Mesothelial cell of epicardium (in vitro differentiated cells): ENCODE results near the gene DUSP22. TPM values are rescaled to one million over a fixed set of nuclear protein-coding genes. Genes with fewer than 3 reads are reported as not detected.
"Not testable (repeated sequence)": the region's sequence is repeated elsewhere in the genome, so short reads cannot be mapped to it uniquely, and the experiment has no call there.

Source experiments
- DNase-seq, 2 experiments: peaks; one replicate each; pipeline ENCODE4 v3.0.0; 2021; ENCODE audit warnings: low spot score in 2 of 2; ENCODE audit not compliant: unreplicated experiment in 2 of 2
- H3K27ac Mint-ChIP-seq: 2 replicates; pipeline ENCODE4 v1.8.0; 2021; ENCODE audit warnings: mixed read lengths
- H3K27me3 Mint-ChIP-seq: 2 replicates; pipeline ENCODE4 v1.8.0; 2021; ENCODE audit warnings: low read depth, mixed read lengths
- H3K36me3 Mint-ChIP-seq: 2 replicates; pipeline ENCODE4 v1.8.0; 2021; ENCODE audit warnings: mixed read lengths
- H3K4me1 Mint-ChIP-seq: 2 replicates; pipeline ENCODE4 v1.8.0; 2021; ENCODE audit warnings: mixed read lengths
- H3K4me3 Mint-ChIP-seq: 2 replicates; pipeline ENCODE4 v1.8.0; 2021; ENCODE audit warnings: mild to moderate bottlenecking, moderate library complexity, mixed read lengths
- H3K9me3 Mint-ChIP-seq: 2 replicates; pipeline ENCODE4 v1.8.0; 2021; ENCODE audit warnings: mixed read lengths
- CTCF ChIP-seq: fragments of 200-600 bp; sonication (generic); IDR thresholded peaks from one replicate; pipeline ENCODE4 v1.5.0; 2021; ENCODE audit warnings: antibody characterized with exemption; ENCODE audit not compliant: unreplicated experiment
- total RNA-seq: library from RNA; stranded (reverse); gene quantifications from 3 replicates; pipeline ENCODE4 v1.2.1, GENCODE V29; 2021

The DUSP22 gene
- 29.9 to 32.0 TPM (median 30.9 TPM) in 3 replicates for total RNA-seq

- peak within 1 kb of the TSS; percentile 87 for H3K27ac Mint-ChIP-seq
- peaks cover 16% of the 10 kb centered on the region for H3K9me3 Mint-ChIP-seq
- DNase-seq: peak; percentile 84 to 85
- TF ChIP-seq CTCF: no peak
- H3K4me3 Mint-ChIP-seq: peak within 1 kb of the TSS; percentile 86
- H3K4me1 Mint-ChIP-seq: peaks cover 13% of the 10 kb centered on the region
- H3K27me3 Mint-ChIP-seq: peaks cover 12% of the 10 kb centered on the region
- H3K36me3 Mint-ChIP-seq: no peaks in the 10 kb centered on the region
Observed at GRCh38 chr6:291697-292505, at the start of gene DUSP22. Gene DUSP22, plus strand, starts transcription at chr6:292487. Its CDS starts 53 bp downstream, at chr6:292540.

GRCh38 chr6:246352-246751, 45.9 kb upstream of the DUSP22 start:
- peaks cover 57% of the 10 kb centered on the region for H3K27me3 Mint-ChIP-seq
- H3K27ac Mint-ChIP-seq: no peak overlapping the region
- TF ChIP-seq CTCF: no peak
- no peak for DNase-seq
- no peaks in the 10 kb centered on the region for H3K36me3 Mint-ChIP-seq
- peaks cover 15% of the 10 kb centered on the region for H3K9me3 Mint-ChIP-seq
- H3K4me1 Mint-ChIP-seq: no peaks in the 10 kb centered on the region
- H3K4me3 Mint-ChIP-seq: no peak overlapping the region

- no peak for DNase-seq
- Mint-ChIP-seq H3K27me3 (peaks cover 58% of the 10 kb centered on the region), H3K36me3 (no peaks in the 10 kb centered on the region), H3K9me3 (peaks cover 15% of the 10 kb centered on the region), H3K4me3 (no peak overlapping the region), H3K27ac (no peak overlapping the region), H3K4me1 (no peaks in the 10 kb centered on the region)
- TF ChIP-seq CTCF: no peak
Observed at GRCh38 chr6:247351-247750, 44.9 kb upstream of the DUSP22 start.

- not testable (repeated sequence) for H3K4me3 Mint-ChIP-seq, DNase-seq, H3K27ac Mint-ChIP-seq, H3K4me1 Mint-ChIP-seq, H3K36me3 Mint-ChIP-seq
- Mint-ChIP-seq H3K27me3 (peaks cover 60% of the 10 kb centered on the region), H3K9me3 (peaks cover 15% of the 10 kb centered on the region)
Observed at GRCh38 chr6:248046-248445, 44.2 kb upstream of the DUSP22 start.

GRCh38 chr6:250676-251075, 41.6 kb upstream of the DUSP22 start:
- no peak for DNase-seq
- Mint-ChIP-seq H3K9me3 (peaks cover 4% of the 10 kb centered on the region), H3K27me3 (peaks cover 55% of the 10 kb centered on the region)

More at GRCh38 chr6:250676-251075, 41.6 kb upstream of the DUSP22 start:
- Mint-ChIP-seq H3K4me1 (no peaks in the 10 kb centered on the region), H3K4me3 (no peak overlapping the region), H3K27ac (no peak overlapping the region), H3K36me3 (no peaks in the 10 kb centered on the region)
- TF ChIP-seq CTCF: no peak
